Measurements from ENCODE around the gene CA12. TPM values are rescaled to one million over a fixed set of nuclear protein-coding genes. Genes with fewer than 3 reads are reported as not detected.

The CA12 gene
- total and polyA plus RNA-seq, 10 of the 15 experiments (the other 5 are each of a cell fraction or from before 2014, with no cell fraction given): 0.03 to 0.10 TPM; not detected in 8

DNA sequence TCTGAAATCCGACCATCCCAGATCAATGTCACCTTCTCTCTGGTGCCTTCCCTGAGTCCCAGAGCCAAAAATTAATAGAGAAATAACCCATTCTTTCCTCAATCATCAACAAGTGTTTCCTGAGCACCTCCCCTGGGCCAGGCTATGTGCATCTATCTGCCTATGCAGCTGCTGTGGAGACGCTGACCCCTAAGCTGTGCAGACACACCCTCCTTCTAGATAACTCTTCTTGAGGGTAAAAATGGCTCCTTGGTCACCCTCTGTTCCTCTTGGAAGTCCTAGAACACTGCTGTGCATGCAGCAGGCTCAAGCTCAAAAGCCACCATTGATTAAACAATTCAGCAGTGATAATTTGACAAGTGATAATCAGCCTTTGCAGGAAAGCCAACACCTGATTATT, 18.4 kb downstream of the CA12 start (continued):
- no peak for TF ChIP-seq KAT2A (conservative IDR thresholded peaks at IDR 0.05; ENCODE audit: control insufficient read depth, low read depth, low read length)
- TF ChIP-seq TAF1 (IDR thresholded peaks at IDR 0.05; ENCODE audit: borderline replicate concordance, low read depth, low read length): no peak
- TF ChIP-seq, protein P1, sequence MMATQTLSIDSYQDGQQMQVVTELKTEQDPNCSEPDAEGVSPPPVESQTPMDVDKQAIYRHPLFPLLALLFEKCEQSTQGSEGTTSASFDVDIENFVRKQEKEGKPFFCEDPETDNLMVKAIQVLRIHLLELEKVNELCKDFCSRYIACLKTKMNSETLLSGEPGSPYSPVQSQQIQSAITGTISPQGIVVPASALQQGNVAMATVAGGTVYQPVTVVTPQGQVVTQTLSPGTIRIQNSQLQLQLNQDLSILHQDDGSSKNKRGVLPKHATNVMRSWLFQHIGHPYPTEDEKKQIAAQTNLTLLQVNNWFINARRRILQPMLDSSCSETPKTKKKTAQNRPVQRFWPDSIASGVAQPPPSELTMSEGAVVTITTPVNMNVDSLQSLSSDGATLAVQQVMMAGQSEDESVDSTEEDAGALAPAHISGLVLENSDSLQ (IDR thresholded peaks at IDR 0.05): no peak
- TF ChIP-seq WRNIP1 (IDR thresholded peaks at IDR 0.05; ENCODE audit: borderline replicate concordance, low read depth, low read length): no peak
- TF ChIP-seq IKZF1 (conservative IDR thresholded peaks at IDR 0.05): no peak
- TF ChIP-seq STAT3 (IDR thresholded peaks at IDR 0.05; ENCODE audit: low read depth, low read length): no peak
- no peak for TF ChIP-seq JUND (IDR thresholded peaks at IDR 0.05; ENCODE audit: low read depth, low read length)

DNA sequence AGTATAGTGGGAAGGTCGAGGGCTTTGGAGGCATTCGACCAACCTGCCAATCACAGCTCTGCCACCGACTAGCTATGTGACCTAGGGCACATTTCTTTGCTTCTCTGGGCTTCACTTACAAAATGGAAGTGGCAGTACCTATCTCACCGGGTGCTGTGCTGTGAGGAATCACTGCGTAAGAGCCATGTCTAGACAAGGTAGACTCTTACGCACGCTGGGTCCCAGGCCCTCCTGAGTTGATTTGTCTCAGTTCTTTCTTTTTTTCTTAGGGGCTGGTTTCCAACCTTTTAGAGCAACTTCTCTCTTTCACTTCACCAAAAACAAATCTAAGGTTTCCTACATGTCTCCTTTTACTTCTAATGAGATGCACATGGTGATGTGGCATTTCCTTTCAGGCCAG, 18.8 kb downstream of the CA12 start:
- ChIA-PET SMC1A (ENCODE audit: uncharacterized antibody, unreplicated experiment) (interaction anchor here (0.6 to 1.9 kb wide), 7 partner anchors 9 to 74 kb away, joined by 3 to 9 read pairs (median 4); no protein-coding TSS in a partner anchor), CTCF (interaction anchor here (0.6 to 1.5 kb wide), 5 partner anchors 14 to 72 kb away, joined by 3 to 5 read pairs (median 4); no protein-coding TSS in a partner anchor), POLR2A (interaction anchor here (1.0 to 1.4 kb wide), 2 partner anchors 9 to 14 kb away, joined by 3 to 4 read pairs; no protein-coding TSS in a partner anchor), RAD21 (ENCODE audit: unreplicated experiment) (interaction anchor here (1.5 kb wide), 1 partner anchor 20 kb away, joined by 4 read pairs; no protein-coding TSS in a partner anchor)
- Histone ChIP-seq H3K9me3 (replicated peaks; ENCODE audit: control insufficient read depth, insufficient read depth, low read length) (no peaks in the 10 kb centered on the region), H3K27me3 (replicated peaks in 1 of 2; ENCODE audit: control insufficient read depth in 2 of 2, insufficient read depth in 2 of 2, low read length in 1 of 2) (peaks cover 0 to 1% of the 10 kb centered on the region in 2 experiments; a peak in 3 of 4 replicates), H3K79me2 (ENCODE audit: control insufficient read depth, insufficient read depth, low read length) (no peaks in the 10 kb centered on the region), H3K9ac (ENCODE audit: control insufficient read depth, insufficient read depth, low read length) (no peak overlapping the region), H3K4me3 (no peak overlapping the region), H2AFZ (ENCODE audit: control insufficient read depth, low read depth, low read length) (no peak overlapping the region), H3K4me2 (ENCODE audit: control insufficient read depth, insufficient read depth) (peak overlapping the region; percentile 10; the same call in 1 of the 2 replicates), H4K20me1 (ENCODE audit: control insufficient read depth, insufficient read depth) (no peaks in the 10 kb centered on the region), H3K36me3 (ENCODE audit: control insufficient read depth in 2 of 2, insufficient read depth in 2 of 2, low read length in 1 of 2) (no peaks in the 10 kb centered on the region), H3K4me1 (ENCODE audit: control insufficient read depth, insufficient read depth, low read length) (peaks cover 5% of the 10 kb centered on the region; the same call in 1 of the 2 replicates), H3K27ac (ENCODE audit: control insufficient read depth, insufficient read depth) (no peak overlapping the region)
- no peak for FAIRE-seq
- no TSS peak for BruUV-seq (replicated peaks)
- WGBS (ENCODE audit: insufficient coverage, insufficient replicate concordance, low lambda C conversion rate, missing lambda C conversion rate): 38% methylated on average over 7 of the region's 7 CpGs
- TF ChIP-seq, protein P2, sequence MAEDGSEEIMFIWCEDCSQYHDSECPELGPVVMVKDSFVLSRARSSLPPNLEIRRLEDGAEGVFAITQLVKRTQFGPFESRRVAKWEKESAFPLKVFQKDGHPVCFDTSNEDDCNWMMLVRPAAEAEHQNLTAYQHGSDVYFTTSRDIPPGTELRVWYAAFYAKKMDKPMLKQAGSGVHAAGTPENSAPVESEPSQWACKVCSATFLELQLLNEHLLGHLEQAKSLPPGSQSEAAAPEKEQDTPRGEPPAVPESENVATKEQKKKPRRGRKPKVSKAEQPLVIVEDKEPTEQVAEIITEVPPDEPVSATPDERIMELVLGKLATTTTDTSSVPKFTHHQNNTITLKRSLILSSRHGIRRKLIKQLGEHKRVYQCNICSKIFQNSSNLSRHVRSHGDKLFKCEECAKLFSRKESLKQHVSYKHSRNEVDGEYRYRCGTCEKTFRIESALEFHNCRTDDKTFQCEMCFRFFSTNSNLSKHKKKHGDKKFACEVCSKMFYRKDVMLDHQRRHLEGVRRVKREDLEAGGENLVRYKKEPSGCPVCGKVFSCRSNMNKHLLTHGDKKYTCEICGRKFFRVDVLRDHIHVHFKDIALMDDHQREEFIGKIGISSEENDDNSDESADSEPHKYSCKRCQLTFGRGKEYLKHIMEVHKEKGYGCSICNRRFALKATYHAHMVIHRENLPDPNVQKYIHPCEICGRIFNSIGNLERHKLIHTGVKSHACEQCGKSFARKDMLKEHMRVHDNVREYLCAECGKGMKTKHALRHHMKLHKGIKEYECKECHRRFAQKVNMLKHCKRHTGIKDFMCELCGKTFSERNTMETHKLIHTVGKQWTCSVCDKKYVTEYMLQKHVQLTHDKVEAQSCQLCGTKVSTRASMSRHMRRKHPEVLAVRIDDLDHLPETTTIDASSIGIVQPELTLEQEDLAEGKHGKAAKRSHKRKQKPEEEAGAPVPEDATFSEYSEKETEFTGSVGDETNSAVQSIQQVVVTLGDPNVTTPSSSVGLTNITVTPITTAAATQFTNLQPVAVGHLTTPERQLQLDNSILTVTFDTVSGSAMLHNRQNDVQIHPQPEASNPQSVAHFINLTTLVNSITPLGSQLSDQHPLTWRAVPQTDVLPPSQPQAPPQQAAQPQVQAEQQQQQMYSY (CRISPR knock-in tag; IDR thresholded peaks at IDR 0.05): no peak
- TF ChIP-seq, protein P3, sequence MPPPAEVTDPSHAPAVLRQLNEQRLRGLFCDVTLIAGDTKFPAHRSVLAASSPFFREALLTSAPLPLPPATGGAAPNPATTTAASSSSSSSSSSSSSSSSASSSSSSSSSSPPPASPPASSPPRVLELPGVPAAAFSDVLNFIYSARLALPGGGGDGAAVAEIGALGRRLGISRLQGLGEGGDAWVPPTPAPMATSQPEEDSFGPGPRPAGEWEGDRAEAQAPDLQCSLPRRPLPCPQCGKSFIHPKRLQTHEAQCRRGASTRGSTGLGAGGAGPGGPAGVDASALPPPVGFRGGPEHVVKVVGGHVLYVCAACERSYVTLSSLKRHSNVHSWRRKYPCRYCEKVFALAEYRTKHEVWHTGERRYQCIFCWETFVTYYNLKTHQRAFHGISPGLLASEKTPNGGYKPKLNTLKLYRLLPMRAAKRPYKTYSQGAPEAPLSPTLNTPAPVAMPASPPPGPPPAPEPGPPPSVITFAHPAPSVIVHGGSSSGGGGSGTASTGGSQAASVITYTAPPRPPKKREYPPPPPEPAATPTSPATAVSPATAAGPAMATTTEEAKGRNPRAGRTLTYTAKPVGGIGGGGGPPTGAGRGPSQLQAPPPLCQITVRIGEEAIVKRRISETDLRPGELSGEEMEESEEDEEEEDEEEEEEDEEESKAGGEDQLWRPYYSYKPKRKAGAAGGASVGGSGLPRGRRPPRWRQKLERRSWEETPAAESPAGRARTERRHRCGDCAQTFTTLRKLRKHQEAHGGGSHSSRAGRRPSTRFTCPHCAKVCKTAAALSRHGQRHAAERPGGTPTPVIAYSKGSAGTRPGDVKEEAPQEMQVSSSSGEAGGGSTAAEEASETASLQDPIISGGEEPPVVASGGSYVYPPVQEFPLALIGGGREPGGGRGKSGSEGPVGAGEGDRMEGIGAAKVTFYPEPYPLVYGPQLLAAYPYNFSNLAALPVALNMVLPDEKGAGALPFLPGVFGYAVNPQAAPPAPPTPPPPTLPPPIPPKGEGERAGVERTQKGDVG (CRISPR knock-in tag; IDR thresholded peaks at IDR 0.05): no peak
- no peak for TF ChIP-seq CHD4 (IDR thresholded peaks at IDR 0.05)
- no peak for TF ChIP-seq NRF1 (conservative IDR thresholded peaks at IDR 0.05; ENCODE audit: low read depth, low read length)
- DNase-seq (ENCODE audit: low read depth, low spot score): no peak
- intact Hi-C loops (cut with micrococcal nuclease; ENCODE audit: unreplicated experiment) (loop anchor here (1.0 kb wide), 1 partner anchor 39 kb away; no protein-coding TSS in a partner anchor), in situ Hi-C loops (cut with MboI) (no loop called here)
- ATAC-seq: peak; percentile 44; the same call in 2 of the 3 replicates
